ENCODE data around the gene HNRNPL.
"Not testable (repeated sequence)": the region's sequence is repeated elsewhere in the genome, so short reads cannot be mapped to it uniquely, and the experiment has no call there.

HNRNPL gene

DNA sequence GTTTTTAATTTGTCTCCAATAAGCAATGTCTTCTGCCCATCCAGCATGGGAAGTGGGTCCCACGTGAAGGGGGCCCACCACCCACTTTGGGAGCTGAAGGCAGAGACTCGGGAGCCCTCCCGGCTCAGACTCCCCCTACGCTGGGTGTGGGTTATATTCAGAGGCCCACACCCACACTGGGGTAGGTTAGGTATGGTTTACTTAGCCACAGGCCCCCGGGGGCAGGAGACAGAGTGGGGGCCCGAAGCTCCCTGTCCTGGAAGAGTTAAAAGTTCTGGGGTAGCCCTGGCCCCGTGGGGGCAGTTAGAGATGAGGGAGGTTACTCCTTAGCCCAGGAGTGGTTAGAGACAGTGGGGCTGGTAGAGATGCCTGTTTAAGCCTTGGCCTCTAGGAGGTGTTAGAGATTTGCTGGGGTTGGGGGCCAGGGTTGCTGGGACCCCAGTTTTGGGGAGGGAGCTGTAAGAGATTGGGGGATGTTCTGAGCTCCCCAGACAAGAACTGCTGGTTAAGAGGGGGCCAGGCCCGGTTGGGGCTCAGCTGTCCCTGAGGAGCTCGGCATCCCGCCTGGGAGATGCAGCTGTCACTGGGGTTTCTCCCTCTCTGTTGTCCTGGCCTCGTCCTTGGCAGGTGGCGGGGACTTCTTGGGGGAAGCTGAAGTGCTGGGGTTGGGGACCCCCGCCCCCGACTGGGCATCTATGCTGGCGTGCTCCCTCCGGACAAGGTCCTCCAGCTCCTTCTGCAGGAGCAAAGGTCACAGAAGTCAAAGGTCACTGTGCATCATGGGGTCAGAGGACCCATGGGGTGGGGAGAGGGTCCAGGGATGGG is 29.0 kb upstream of the HNRNPL start:
- Histone ChIP-seq H3K4me1 (ENCODE audit: insufficient read depth, insufficient read length) (peaks cover 9% of the 10 kb centered on the region), H3K9ac (ENCODE audit: insufficient read length, low read depth) (no peak overlapping the region), H3K4me3 (ENCODE audit: insufficient read length, low read depth) (no peak overlapping the region), H3K36me3 (ENCODE audit: insufficient read depth, insufficient read length, low read length) (no peaks in the 10 kb centered on the region), H3K27me3 (ENCODE audit: insufficient read depth, insufficient read length) (no peaks in the 10 kb centered on the region), H3K9me3 (ENCODE audit: insufficient read depth, low read length) (no peaks in the 10 kb centered on the region)
- no peak for TF ChIP-seq YY1 (IDR thresholded peaks at IDR 0.05; ENCODE audit: insufficient read depth, insufficient read length)
- no peak for TF ChIP-seq ZNF274 (IDR thresholded peaks at IDR 0.05; ENCODE audit: low read depth, low read length)
- no peak for DNase-seq (ENCODE audit: low read depth, low spot score)

- no peak within 1 kb of the TSS for H3K9ac ChIP-seq (ENCODE audit: insufficient read length, low read depth)
These were observed 28.2 kb upstream of the HNRNPL start, which contains the start of gene RINL for GRCh38 chr19:38877781-38878574. TSS of gene RINL (minus strand) at chr19:38878275. CDS start at chr19:38876742, 1,533 bp downstream.

DNA sequence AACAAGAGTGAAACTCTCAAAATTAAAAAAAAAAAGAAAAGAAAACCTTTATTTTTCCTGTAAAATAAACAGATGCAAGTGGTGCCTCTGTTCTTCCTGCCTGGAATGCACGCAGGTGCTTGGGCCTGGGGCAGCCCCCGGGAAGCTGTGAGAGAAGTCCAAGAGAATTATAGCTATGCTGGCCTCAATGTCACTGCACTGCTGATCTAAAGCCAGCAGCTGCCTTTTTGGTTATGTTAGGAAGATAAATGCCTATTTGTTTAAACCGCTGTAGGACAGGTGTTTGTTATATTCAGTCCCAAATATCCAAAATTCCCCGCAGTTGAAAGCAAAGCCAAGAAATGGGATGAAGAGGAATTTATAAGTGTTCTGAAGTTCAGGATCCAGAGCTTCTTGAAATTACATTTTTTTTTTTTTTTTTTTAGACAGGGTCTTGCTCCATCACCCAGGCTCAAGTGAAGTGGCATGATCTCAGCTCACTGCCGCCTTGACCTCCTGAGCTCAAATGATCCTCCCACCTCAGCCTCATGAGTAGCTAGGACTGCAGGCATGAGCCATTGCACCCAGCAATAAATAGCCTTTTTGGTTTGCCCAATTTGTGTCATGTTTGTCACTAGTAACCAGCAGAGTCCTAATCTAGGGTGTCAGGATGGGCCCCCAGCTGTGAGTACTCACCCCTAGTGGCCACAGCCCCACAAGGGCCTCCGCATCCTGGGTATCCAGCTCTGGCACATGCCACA is 26.0 kb upstream of the HNRNPL start:
- Histone ChIP-seq H3K9ac (ENCODE audit: insufficient read length, low read depth) (no peak overlapping the region), H3K4me3 (ENCODE audit: insufficient read length, low read depth) (no peak overlapping the region), H3K4me1 (ENCODE audit: insufficient read depth, insufficient read length) (peaks cover 7% of the 10 kb centered on the region), H3K9me3 (ENCODE audit: insufficient read depth, low read length) (no peaks in the 10 kb centered on the region), H3K36me3 (ENCODE audit: insufficient read depth, insufficient read length, low read length) (no peaks in the 10 kb centered on the region), H3K27me3 (ENCODE audit: insufficient read depth, insufficient read length) (no peaks in the 10 kb centered on the region)
- no peak for DNase-seq (ENCODE audit: low read depth, low spot score)
- TF ChIP-seq YY1 (IDR thresholded peaks at IDR 0.05; ENCODE audit: insufficient read depth, insufficient read length) = no peak
- no peak for TF ChIP-seq ZNF274 (IDR thresholded peaks at IDR 0.05; ENCODE audit: low read depth, low read length)
- no peak for TF ChIP-seq SUZ12 (IDR thresholded peaks at IDR 0.05; ENCODE audit: extremely low read depth, insufficient read depth, insufficient read length)

More at GRCh38 chr19:38877781-38878574, 28.2 kb upstream of the HNRNPL start, which contains the start of gene RINL:
- Histone ChIP-seq H3K4me1 (ENCODE audit: insufficient read depth, insufficient read length) (peaks cover 9% of the 10 kb centered on the region), H3K9me3 (ENCODE audit: insufficient read depth, low read length) (no peaks in the 10 kb centered on the region), H3K4me3 (ENCODE audit: insufficient read length, low read depth) (no peak within 1 kb of the TSS), H3K27me3 (ENCODE audit: insufficient read depth, insufficient read length) (no peaks in the 10 kb centered on the region), H3K36me3 (ENCODE audit: insufficient read depth, insufficient read length, low read length) (no peaks in the 10 kb centered on the region)
- DNase-seq (ENCODE audit: low read depth, low spot score) = no peak
- TF ChIP-seq YY1 (IDR thresholded peaks at IDR 0.05; ENCODE audit: insufficient read depth, insufficient read length) = no peak

- not testable (repeated sequence) for H3K9me3 ChIP-seq (ENCODE audit: insufficient read depth, low read length); H3K4me1 ChIP-seq (ENCODE audit: insufficient read depth, insufficient read length); H3K4me3 ChIP-seq (ENCODE audit: insufficient read length, low read depth); H3K9ac ChIP-seq (ENCODE audit: insufficient read length, low read depth); H3K36me3 ChIP-seq (ENCODE audit: insufficient read depth, insufficient read length, low read length); H3K27me3 ChIP-seq (ENCODE audit: insufficient read depth, insufficient read length); DNase-seq (ENCODE audit: low read depth, low spot score)
These were observed 23.6 kb upstream of the HNRNPL start for GRCh38 chr19:38873400-38873799.

DNA sequence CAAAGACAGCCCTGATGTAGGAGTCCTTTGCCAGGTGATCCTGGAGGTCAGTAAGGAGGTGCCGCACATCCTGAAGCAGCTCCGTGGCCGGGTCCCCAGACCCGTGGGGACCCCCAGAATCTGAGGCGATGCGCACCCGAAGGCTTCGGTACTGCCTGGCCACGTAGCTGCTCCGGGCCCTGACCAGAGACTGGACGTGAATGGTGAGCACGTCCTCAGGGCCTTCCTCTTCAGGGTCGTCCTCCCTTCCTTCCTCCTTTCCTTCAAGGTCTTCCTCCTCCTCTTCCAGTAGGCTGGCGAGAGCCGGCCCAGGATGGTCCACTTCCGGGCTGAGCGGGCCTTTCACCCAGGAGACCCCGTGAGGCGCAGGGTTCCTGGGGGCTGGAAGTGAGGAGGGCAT is 20.8 kb upstream of the HNRNPL start:
- H3K27me3 ChIP-seq (ENCODE audit: insufficient read depth, insufficient read length) = peaks cover 7% of the 10 kb centered on the region
- H3K9ac ChIP-seq (ENCODE audit: insufficient read length, low read depth) = peak overlapping the region; percentile 54
- peak overlapping the region; percentile 34 for H3K4me3 ChIP-seq (ENCODE audit: insufficient read length, low read depth)
- H3K9me3 ChIP-seq (ENCODE audit: insufficient read depth, low read length) = no peaks in the 10 kb centered on the region
- H3K36me3 ChIP-seq (ENCODE audit: insufficient read depth, insufficient read length, low read length) = no peaks in the 10 kb centered on the region
- peaks cover 4% of the 10 kb centered on the region for H3K4me1 ChIP-seq (ENCODE audit: insufficient read depth, insufficient read length)
- no peak for TF ChIP-seq ZNF274 (IDR thresholded peaks at IDR 0.05; ENCODE audit: low read depth, low read length)
- no peak for TF ChIP-seq SUZ12 (IDR thresholded peaks at IDR 0.05; ENCODE audit: extremely low read depth, insufficient read depth, insufficient read length)
- TF ChIP-seq YY1 (IDR thresholded peaks at IDR 0.05; ENCODE audit: insufficient read depth, insufficient read length) = no peak
- DNase-seq (ENCODE audit: low read depth, low spot score) = no peak

DNA sequence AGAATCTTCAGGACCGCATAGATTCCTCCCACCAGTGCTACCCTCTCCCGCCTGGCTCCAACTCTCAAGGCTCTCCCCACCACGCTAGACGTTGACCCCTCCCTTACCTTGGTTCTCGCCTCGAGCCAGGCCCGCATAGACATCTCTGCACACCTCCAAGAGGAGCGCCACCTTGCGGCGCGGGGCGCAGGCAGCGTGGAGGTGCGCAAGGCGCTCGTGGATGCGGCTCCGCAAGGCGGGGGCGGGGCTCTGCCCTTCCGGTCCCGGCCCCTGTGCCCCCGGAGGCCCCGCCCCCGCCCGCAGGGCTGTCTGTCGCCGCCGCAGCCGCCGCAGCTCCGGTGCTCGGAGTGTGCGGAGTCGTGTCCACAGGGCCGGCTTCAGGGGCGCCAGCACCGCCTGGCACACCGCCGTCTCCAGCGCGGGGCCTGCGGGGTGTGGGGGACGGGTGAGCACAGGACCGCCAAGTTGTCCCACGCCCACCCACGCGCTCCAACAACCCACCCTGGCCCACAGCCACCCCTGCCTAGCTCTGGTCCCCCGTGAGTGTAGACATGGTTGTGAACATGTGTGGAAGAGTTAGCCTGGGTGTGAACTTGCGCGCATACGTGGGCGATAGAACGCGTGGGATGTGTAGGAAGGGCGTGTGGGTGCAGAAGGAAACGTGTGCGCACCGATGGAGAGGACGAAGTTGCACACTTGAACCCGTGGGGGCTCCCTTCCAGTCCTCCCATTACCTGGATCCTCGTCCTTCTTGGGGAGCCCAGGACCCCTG is 20.2 kb upstream of the HNRNPL start:
- DNase-seq (ENCODE audit: low read depth, low spot score) = no peak
- peaks cover 4% of the 10 kb centered on the region for H3K4me1 ChIP-seq (ENCODE audit: insufficient read depth, insufficient read length)
- H3K9me3 ChIP-seq (ENCODE audit: insufficient read depth, low read length) = no peaks in the 10 kb centered on the region
- peak overlapping the region; percentile 34 for H3K4me3 ChIP-seq (ENCODE audit: insufficient read length, low read depth)
- H3K9ac ChIP-seq (ENCODE audit: insufficient read length, low read depth) = peak overlapping the region; percentile 64
- no peaks in the 10 kb centered on the region for H3K36me3 ChIP-seq (ENCODE audit: insufficient read depth, insufficient read length, low read length)
- peaks cover 7% of the 10 kb centered on the region for H3K27me3 ChIP-seq (ENCODE audit: insufficient read depth, insufficient read length)
- TF ChIP-seq ZNF274 (IDR thresholded peaks at IDR 0.05; ENCODE audit: low read depth, low read length) (no peak), SUZ12 (IDR thresholded peaks at IDR 0.05; ENCODE audit: extremely low read depth, insufficient read depth, insufficient read length) (no peak), YY1 (IDR thresholded peaks at IDR 0.05; ENCODE audit: insufficient read depth, insufficient read length) (no peak)
